Loucy (cell line): ENCODE data around the gene KLC4.

Source experiments
- H2AFZ ChIP-seq: fragments of 200-600 bp; sonication (generic); 2 replicates; pipeline ENCODE4 v1.6.0; 2016; ENCODE audit warnings: antibody characterized with exemption, mild to moderate bottlenecking, low read length, moderate library complexity
- H3F3A ChIP-seq: fragments of 200-600 bp; 2 replicates; pipeline ENCODE4 v1.6.0; 2016; ENCODE audit warnings: antibody characterized with exemption, low read depth, mild to moderate bottlenecking
- H3K27me3 ChIP-seq: fragments of 200-600 bp; sonication (generic); 2 replicates; pipeline ENCODE4 v1.6.1; 2014; ENCODE audit warnings: low read length, mild to moderate bottlenecking; ENCODE audit not compliant: insufficient read depth, poor library complexity, severe bottlenecking
- H3K36me3 ChIP-seq: fragments of 200-600 bp; sonication (generic); 2 replicates; pipeline ENCODE4 v1.6.1; 2016; ENCODE audit warnings: low read length; ENCODE audit not compliant: insufficient read depth
- H3K4me1 ChIP-seq: fragments of 200-600 bp; sonication (generic); 2 replicates; pipeline ENCODE4 v1.5.1; 2014; ENCODE audit warnings: low read length, mild to moderate bottlenecking; ENCODE audit not compliant: insufficient read depth, poor library complexity, severe bottlenecking
- H3K4me2 ChIP-seq: fragments of 200-600 bp; sonication (generic); 2 replicates; pipeline ENCODE4 v1.6.0; 2014; ENCODE audit warnings: antibody characterized with exemption, low read length, low read depth, mild to moderate bottlenecking; ENCODE audit not compliant: poor library complexity, severe bottlenecking
- H3K4me3 ChIP-seq: fragments of 200-600 bp; sonication (generic); 2 replicates; pipeline ENCODE4 v1.5.1; 2014; ENCODE audit warnings: low read length, mild to moderate bottlenecking, mixed read lengths; ENCODE audit not compliant: poor library complexity, severe bottlenecking
- H3K79me2 ChIP-seq: fragments of 200-600 bp; sonication (generic); 2 replicates; pipeline ENCODE4 v1.6.1; 2014; ENCODE audit warnings: low read length; ENCODE audit not compliant: insufficient read depth
- H3K9ac ChIP-seq: fragments of 200-600 bp; sonication (generic); 2 replicates; pipeline ENCODE4 v1.6.0; 2014; ENCODE audit warnings: mild to moderate bottlenecking, low read depth, low read length, moderate library complexity; ENCODE audit not compliant: poor library complexity, severe bottlenecking
- H3K9me2 ChIP-seq: fragments of 200-600 bp; sonication (generic); replicated peaks from 2 replicates; pipeline ENCODE4 v1.6.1; 2016; ENCODE audit warnings: low read depth, low read length, mixed read lengths
- H3K9me3 ChIP-seq: fragments of 200-600 bp; sonication (generic); 2 replicates; pipeline ENCODE4 v1.6.1; 2014; ENCODE audit warnings: mild to moderate bottlenecking, antibody characterized with exemption, low read length, low read depth; ENCODE audit not compliant: insufficient read depth
- H4K20me1 ChIP-seq: fragments of 200-600 bp; sonication (generic); 2 replicates; pipeline ENCODE4 v1.6.0; 2014; ENCODE audit warnings: antibody characterized with exemption, low read length, mild to moderate bottlenecking; ENCODE audit not compliant: insufficient read depth, poor library complexity, severe bottlenecking
- CTCF ChIP-seq: fragments of 200-600 bp; sonication (generic); conservative IDR thresholded peaks from 2 replicates; pipeline ENCODE4 v1.5.1; 2014; ENCODE audit warnings: mild to moderate bottlenecking, antibody characterized with exemption, low read length
- EZH2phosphoT487 ChIP-seq: fragments of 200-600 bp; IDR thresholded peaks from 2 replicates; pipeline ENCODE4 v1.6.1; 2018; ENCODE audit warnings: antibody characterized with exemption, mild to moderate bottlenecking, moderate library complexity, borderline replicate concordance

KLC4 gene

DNA sequence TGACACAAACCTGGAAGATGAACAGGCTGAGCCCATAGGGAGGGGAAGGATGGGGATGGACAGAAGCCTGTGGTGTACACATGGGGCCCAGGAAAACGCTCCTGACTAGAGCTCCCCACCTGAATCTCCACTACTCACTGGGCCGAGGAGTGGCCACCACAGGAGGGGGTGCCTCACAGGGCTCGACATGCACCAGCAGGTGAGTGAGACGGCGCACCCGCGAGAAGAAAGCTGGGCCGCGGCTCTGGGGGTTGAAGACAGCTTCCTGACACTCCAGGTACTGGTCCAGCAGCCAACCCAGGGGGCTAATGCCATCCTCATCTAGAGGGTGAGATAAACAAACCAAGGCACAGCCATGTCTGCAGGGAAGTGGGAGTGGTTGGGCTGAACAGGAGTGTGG, 16.1 kb upstream of the KLC4 start:
- H3K4me2 ChIP-seq = no peak overlapping the region
- H3F3A ChIP-seq = no peaks in the 10 kb centered on the region
- no peaks in the 10 kb centered on the region for H4K20me1 ChIP-seq
- H3K4me1 ChIP-seq = no peaks in the 10 kb centered on the region
- no peak overlapping the region for H3K4me3 ChIP-seq
- TF ChIP-seq CTCF (no peak), EZH2phosphoT487 (no peak)
- no peaks in the 10 kb centered on the region for H3K79me2 ChIP-seq
- H3K27me3 ChIP-seq = no peaks in the 10 kb centered on the region
- no peaks in the 10 kb centered on the region for H3K9me3 ChIP-seq
- H3K9me2 ChIP-seq = no peaks in the 10 kb centered on the region
- no peak overlapping the region for H2AFZ ChIP-seq
- no peaks in the 10 kb centered on the region; the same call in 1 of the 2 replicates for H3K36me3 ChIP-seq
- no peak overlapping the region for H3K9ac ChIP-seq

GRCh38 chr6:43045371-43045930, 14.0 kb upstream of the KLC4 start:
- no peak for TF ChIP-seq EZH2phosphoT487
- no peak for TF ChIP-seq CTCF
- H3K9me2 ChIP-seq = no peaks in the 10 kb centered on the region
- H3K4me3 ChIP-seq = no peak overlapping the region
- no peaks in the 10 kb centered on the region for H4K20me1 ChIP-seq
- H3K4me1 ChIP-seq = peaks cover 4% of the 10 kb centered on the region
- no peak overlapping the region for H3K4me2 ChIP-seq
- no peak overlapping the region for H3K9ac ChIP-seq
- no peaks in the 10 kb centered on the region for H3F3A ChIP-seq
- H3K36me3 ChIP-seq = peaks cover 3% of the 10 kb centered on the region; the same call in 1 of the 2 replicates
- no peaks in the 10 kb centered on the region for H3K9me3 ChIP-seq
- no peak overlapping the region for H2AFZ ChIP-seq
- H3K79me2 ChIP-seq = no peaks in the 10 kb centered on the region
- no peaks in the 10 kb centered on the region for H3K27me3 ChIP-seq

DNA sequence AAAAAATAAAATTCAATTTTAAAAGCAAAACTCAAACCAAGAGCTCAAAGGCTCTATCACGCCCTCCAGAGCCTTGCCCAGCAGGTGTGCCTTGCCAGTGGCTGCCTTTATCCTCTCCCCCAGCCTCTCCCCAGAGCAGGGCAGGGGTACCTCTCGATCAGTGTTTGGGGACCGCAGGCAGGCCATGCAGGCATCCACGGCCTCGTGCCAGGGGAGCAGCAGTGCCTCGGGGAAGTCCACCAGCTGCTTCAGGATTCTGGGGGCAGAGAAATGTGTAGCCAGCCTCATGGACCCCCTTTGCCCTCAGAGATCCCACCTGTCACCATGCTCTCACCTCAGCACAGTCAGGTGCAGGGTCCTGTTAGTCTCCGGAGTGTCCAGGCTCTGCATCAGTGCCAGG, 11.4 kb upstream of the KLC4 start:
- H3K36me3 ChIP-seq = peaks cover 3% of the 10 kb centered on the region; the same call in 1 of the 2 replicates

More for the DNA sequence above, 11.4 kb upstream of the KLC4 start:
- TF ChIP-seq CTCF = no peak
- TF ChIP-seq EZH2phosphoT487 = no peak
- no peak overlapping the region for H3K4me2 ChIP-seq
- no peaks in the 10 kb centered on the region for H3F3A ChIP-seq
- H4K20me1 ChIP-seq = no peaks in the 10 kb centered on the region
- no peaks in the 10 kb centered on the region for H3K27me3 ChIP-seq
- no peak overlapping the region for H2AFZ ChIP-seq
- H3K4me1 ChIP-seq = peaks cover 30% of the 10 kb centered on the region
- no peak overlapping the region for H3K9ac ChIP-seq
- no peaks in the 10 kb centered on the region for H3K9me2 ChIP-seq
- peaks cover 21% of the 10 kb centered on the region for H3K79me2 ChIP-seq
- H3K9me3 ChIP-seq = no peaks in the 10 kb centered on the region
- H3K4me3 ChIP-seq = no peak overlapping the region
